Keratinocyte (primary cell): Measurements from ENCODE around the gene FRMPD2. TPM values are rescaled to one million over a fixed set of nuclear protein-coding genes. Genes with fewer than 3 reads are reported as not detected.

Experiments used
- DNase-seq: peaks from one replicate; pipeline ENCODE4 v3.0.0-alpha.2; 2011; ENCODE audit warnings: low read depth, missing footprints, low spot score
- FAIRE-seq: peaks from 2 replicates; lab custom pipeline; 2011; peaks lifted over from hg19 to GRCh38; lab: Jason Lieb, UNC
- H2AFZ ChIP-seq: 2 replicates; pipeline ENCODE4 v1.6.0; 2012; ENCODE audit warnings: low read length, control low read depth, inconsistent platforms; ENCODE audit not compliant: control insufficient read depth
- H3K27ac ChIP-seq: 2 replicates; pipeline ENCODE4 v1.5.1; 2011; ENCODE audit warnings: low read length; ENCODE audit not compliant: control insufficient read depth, insufficient read depth
- H3K27me3 ChIP-seq: 3 replicates; pipeline ENCODE4 v1.6.0; 2011; ENCODE audit warnings: low read length; ENCODE audit not compliant: control insufficient read depth, insufficient read depth; ENCODE audit errors: extremely low read depth
- H3K36me3 ChIP-seq, 2 experiments: 2 replicates in 1 of 2; 3 replicates in 1 of 2; pipeline ENCODE4 v1.5.1; 2011; ENCODE audit warnings: low read length in 2 of 2, mild to moderate bottlenecking in 1 of 2; ENCODE audit not compliant: control insufficient read depth in 2 of 2, insufficient read depth in 2 of 2; ENCODE audit errors: extremely low read depth in 1 of 2
- H3K4me1 ChIP-seq: 3 replicates; pipeline ENCODE4 v1.5.1; 2011; ENCODE audit warnings: low read length; ENCODE audit not compliant: control insufficient read depth, insufficient read depth; ENCODE audit errors: extremely low read depth
- H3K4me2 ChIP-seq: 3 replicates; pipeline ENCODE4 v1.6.0; 2011; ENCODE audit warnings: low read depth, low read length; ENCODE audit not compliant: control insufficient read depth, insufficient read depth; ENCODE audit errors: extremely low read depth
- H3K4me3 ChIP-seq, 3 experiments: fragments of 200-600 bp in 1 of 3; sonication (generic) in 1 of 3; 2 replicates in 2 of 3; 3 replicates in 1 of 3; pipeline ENCODE4 v1.5.1; 2011 to 2016; ENCODE audit warnings: low read length in 3 of 3, mild to moderate bottlenecking in 3 of 3, control low read depth in 2 of 3, inconsistent platforms in 1 of 3, low read depth in 1 of 3, mixed read lengths in 1 of 3, mixed run types in 1 of 3, moderate library complexity in 1 of 3; ENCODE audit not compliant: control insufficient read depth in 2 of 3, insufficient read depth in 2 of 3; ENCODE audit errors: extremely low read depth in 1 of 3
- H3K79me2 ChIP-seq: 2 replicates; pipeline ENCODE4 v1.6.0; 2012; ENCODE audit warnings: low read length; ENCODE audit not compliant: control insufficient read depth, insufficient read depth
- H3K9ac ChIP-seq: 3 replicates; pipeline ENCODE4 v1.6.0; 2011; ENCODE audit warnings: low read length; ENCODE audit not compliant: control insufficient read depth, insufficient read depth; ENCODE audit errors: extremely low read depth
- H3K9me1 ChIP-seq: 3 replicates; pipeline ENCODE4 v1.6.0; 2011; ENCODE audit warnings: low read length; ENCODE audit not compliant: control insufficient read depth, insufficient read depth; ENCODE audit errors: extremely low read depth
- H3K9me3 ChIP-seq: 2 replicates; pipeline ENCODE4 v1.5.1; 2012; ENCODE audit warnings: low read depth, low read length; ENCODE audit not compliant: control insufficient read depth
- H4K20me1 ChIP-seq: 3 replicates; pipeline ENCODE4 v1.6.0; 2011; ENCODE audit warnings: low read length; ENCODE audit not compliant: control insufficient read depth, insufficient read depth; ENCODE audit errors: extremely low read depth
- CTCF ChIP-seq, 3 experiments: IDR thresholded peaks in 1 of 3; conservative IDR thresholded peaks in 1 of 3; optimal IDR thresholded peaks in 1 of 3; 2 replicates in 2 of 3; 3 replicates in 1 of 3; pipeline versions ENCODE3 to v1.5.1; 2011; ENCODE audit warnings: low read length in 3 of 3, mild to moderate bottlenecking in 3 of 3, moderate library complexity in 2 of 3, control low read depth in 1 of 3, inconsistent platforms in 1 of 3; ENCODE audit not compliant: insufficient read depth in 2 of 3; ENCODE audit errors: extremely low read depth in 1 of 3
- EZH2 ChIP-seq: IDR thresholded peaks from one replicate; pipeline ENCODE4 v1.6.1; 2012; ENCODE audit warnings: inconsistent platforms, mild to moderate bottlenecking, low read length, moderate library complexity
- dilution Hi-C: fragments of 300-500 bp; cut with MboI; formaldehyde crosslinking; loops from one replicate; pipeline ENCODE4 v1.7.0; 2020; ENCODE audit warnings: low sequenced_read_pairs; ENCODE audit not compliant: extremely low pct_ligation_motif_present
- polyA plus RNA-seq, 5 experiments: library from polyadenylated mRNA; depleted of rRNA in 3 of 5; stranded (reverse) in 3 of 5; stranded (forward) in 1 of 5; unstranded in 1 of 5; fragments of >200 nt; gene quantifications; 1 replicate in 1 of 5; 2 replicates in 3 of 5; 3 replicates in 1 of 5; pipeline versions ENCODE4 v1.2.1 to v1.2.3, GENCODE V29; 2011 to 2012; ENCODE audit warnings: missing spikeins in 2 of 5, low read depth in 1 of 5, low replicate concordance in 1 of 5

Gene FRMPD2
- polyA plus RNA-seq, 1 donor (not counting 4 experiments of a cell fraction or from before 2014, with no cell fraction given), result not detected

DNA sequence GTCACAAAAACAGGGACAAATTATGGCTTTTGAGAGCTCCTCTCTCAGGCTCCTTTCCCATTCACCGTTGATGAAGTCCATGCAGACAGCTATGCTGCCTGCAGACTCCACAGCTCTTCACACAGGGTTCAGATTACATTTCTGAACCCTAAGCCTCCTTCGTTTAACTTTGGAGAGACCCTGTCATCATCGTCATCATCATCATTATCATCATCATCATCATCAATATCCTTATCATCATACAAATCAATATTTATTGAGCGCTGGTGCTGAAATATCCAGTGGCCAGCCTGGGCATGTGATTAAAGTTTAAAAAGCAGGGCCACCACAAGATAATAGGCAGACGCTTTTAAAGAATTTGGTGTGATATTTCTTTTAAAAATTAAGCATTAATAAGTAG lies 66.6 kb downstream of the FRMPD2 start:
- Histone ChIP-seq H3K79me2 (no peaks in the 10 kb centered on the region), H4K20me1 (no peaks in the 10 kb centered on the region), H3K36me3 (no peaks in the 10 kb centered on the region), H3K27ac (no peak overlapping the region), H3K4me1 (no peaks in the 10 kb centered on the region), H3K27me3 (peaks cover 13% of the 10 kb centered on the region), H3K4me2 (no peak overlapping the region), H2AFZ (no peak overlapping the region), H3K4me3 (no peak overlapping the region), H3K9ac (no peak overlapping the region), H3K9me1 (no peaks in the 10 kb centered on the region), H3K9me3 (no peaks in the 10 kb centered on the region)
- FAIRE-seq (no peak), DNase-seq (no peak)
- dilution Hi-C loops, result no loop called here
- TF ChIP-seq CTCF (optimal IDR thresholded peaks at IDR 0.05 in 1 of 3, IDR thresholded peaks at IDR 0.05 in 1 of 3, conservative IDR thresholded peaks at IDR 0.05 in 1 of 3; ENCODE audit: extremely low read depth in 1 of 3, insufficient read depth in 2 of 3, low read length in 3 of 3) (no peak), EZH2 (no peak)

DNA sequence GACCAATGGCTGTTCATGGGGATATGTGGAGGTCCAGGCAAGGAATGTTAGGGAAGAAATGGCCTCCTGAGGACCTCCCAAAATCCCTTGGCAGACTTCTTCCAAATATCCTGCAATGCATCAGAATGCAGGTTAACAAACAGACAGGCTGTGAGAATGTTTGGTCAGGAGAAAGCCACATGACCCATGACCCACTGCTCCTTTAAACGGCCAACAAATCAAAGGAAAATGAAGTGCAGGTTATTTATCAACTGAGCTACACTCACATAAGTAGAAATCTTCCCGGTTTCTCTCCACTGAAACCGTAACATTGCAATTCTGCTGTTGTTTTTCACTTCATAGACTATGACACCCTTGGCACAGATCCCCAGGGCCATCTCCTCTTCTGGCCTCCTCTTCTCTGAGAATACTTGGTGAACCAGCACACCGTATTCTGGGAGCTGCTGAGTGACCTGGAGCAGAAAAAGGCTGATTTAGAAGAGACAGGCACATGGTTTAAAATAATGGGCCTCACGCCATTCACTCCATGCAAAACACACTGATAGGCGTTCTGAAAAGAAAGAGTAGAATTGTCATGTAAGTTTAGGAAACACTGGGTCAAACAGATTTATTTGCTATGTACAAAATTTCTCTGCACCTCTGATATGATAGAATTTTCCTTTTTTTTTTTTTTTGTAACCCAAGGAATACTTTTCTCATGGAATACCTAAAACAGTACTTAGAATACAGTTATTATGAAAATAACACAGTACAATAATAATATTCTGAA lies 67.8 kb downstream of the FRMPD2 start:
- DNase-seq (no peak), FAIRE-seq (no peak)
- Histone ChIP-seq H2AFZ (no peak overlapping the region), H3K27ac (no peak overlapping the region), H3K9me3 (no peaks in the 10 kb centered on the region), H3K4me1 (no peaks in the 10 kb centered on the region), H3K79me2 (no peaks in the 10 kb centered on the region), H3K4me3 (no peak overlapping the region), H3K9ac (no peak overlapping the region), H3K36me3 (no peaks in the 10 kb centered on the region), H3K4me2 (no peak overlapping the region), H3K9me1 (no peaks in the 10 kb centered on the region), H3K27me3 (peaks cover 8% of the 10 kb centered on the region), H4K20me1 (no peaks in the 10 kb centered on the region)
- dilution Hi-C loops, result no loop called here
- no peak for TF ChIP-seq CTCF (optimal IDR thresholded peaks at IDR 0.05 in 1 of 3, IDR thresholded peaks at IDR 0.05 in 1 of 3, conservative IDR thresholded peaks at IDR 0.05 in 1 of 3; ENCODE audit: extremely low read depth in 1 of 3, insufficient read depth in 2 of 3, low read length in 3 of 3)
- no peak for TF ChIP-seq EZH2
